HepG2 (cell line): ENCODE measurements around the gene DOK4. TPM values are rescaled to one million over a fixed set of nuclear protein-coding genes. Genes with fewer than 3 reads are reported as not detected.

ENCODE experiments used
- BHLHE40 ChIP-seq: IDR thresholded peaks from 2 replicates; pipeline ENCODE4 v1.6.1; 2011; ENCODE audit warnings: low read length, improper control_type of control experiment
- CEBPZ ChIP-seq: IDR thresholded peaks from 2 replicates; pipeline ENCODE4 v1.6.1; 2012; ENCODE audit warnings: low read length, improper control_type of control experiment
- CHCHD3 ChIP-seq: sonication (generic); formaldehyde crosslinking; IDR thresholded peaks from 2 replicates; pipeline ENCODE4 v1.8.0; 2022; ENCODE audit warnings: mild to moderate bottlenecking, missing genetic modification reagents, moderate library complexity
- DNMT3B ChIP-seq: conservative IDR thresholded peaks from 2 replicates; pipeline ENCODE4 v1.6.1; 2016; ENCODE audit warnings: missing biosample characterization, control low read depth
- HMGXB3 ChIP-seq: sonication (generic); formaldehyde crosslinking; IDR thresholded peaks from 2 replicates; pipeline ENCODE4 v1.4.0; 2020; ENCODE audit warnings: missing genetic modification reagents, borderline replicate concordance
- ONECUT2 ChIP-seq: sonication (generic); formaldehyde crosslinking; IDR thresholded peaks from 2 replicates; pipeline ENCODE4 v1.4.0; 2020; ENCODE audit warnings: missing genetic modification reagents
- PHF20 ChIP-seq: sonication (generic); formaldehyde crosslinking; IDR thresholded peaks from 2 replicates; pipeline ENCODE4 v1.5.0; 2020; ENCODE audit warnings: mild to moderate bottlenecking, missing genetic modification reagents
- SOX5 ChIP-seq: IDR thresholded peaks from 2 replicates; pipeline ENCODE4 v1.6.1; 2016; ENCODE audit warnings: borderline replicate concordance
- THAP11 ChIP-seq: IDR thresholded peaks from 2 replicates; pipeline ENCODE4 v1.6.1; 2016; ENCODE audit warnings: missing biosample characterization, missing genetic modification reagents
- TOPORS ChIP-seq: sonication (generic); formaldehyde crosslinking; IDR thresholded peaks from 2 replicates; pipeline ENCODE4 v1.8.0; 2023; ENCODE audit warnings: mild to moderate bottlenecking, missing genetic modification reagents
- ZBTB1 ChIP-seq: sonication (generic); formaldehyde crosslinking; IDR thresholded peaks from 2 replicates; pipeline ENCODE4 v1.4.0; 2020; ENCODE audit warnings: missing genetic modification reagents, borderline replicate concordance
- ZNF136 ChIP-seq: sonication (generic); formaldehyde crosslinking; IDR thresholded peaks from 2 replicates; pipeline ENCODE4 v1.8.1; 2022; ENCODE audit warnings: low read depth, mild to moderate bottlenecking, moderate library complexity, missing genetic modification reagents
- ZNF282 ChIP-seq: fragments of 450-650 bp; IDR thresholded peaks from 2 replicates; pipeline ENCODE4 v1.6.1; 2018; ENCODE audit not compliant: partially characterized antibody
- ZNF550 ChIP-seq: sonication (generic); formaldehyde crosslinking; IDR thresholded peaks from 2 replicates; pipeline ENCODE4 v1.4.0; 2020; ENCODE audit warnings: mild to moderate bottlenecking, missing genetic modification reagents, borderline replicate concordance
- ZNF557 ChIP-seq: sonication (generic); formaldehyde crosslinking; IDR thresholded peaks from 2 replicates; pipeline ENCODE4 v1.4.0; 2020; ENCODE audit warnings: missing genetic modification reagents
- ZNF704 ChIP-seq: sonication (generic); formaldehyde crosslinking; IDR thresholded peaks from 2 replicates; pipeline ENCODE4 v1.8.1; 2023; ENCODE audit warnings: mild to moderate bottlenecking, inconsistent platforms, moderate library complexity, missing genetic modification reagents, borderline replicate concordance
- ZNF83 ChIP-seq: sonication (generic); formaldehyde crosslinking; IDR thresholded peaks from 2 replicates; pipeline ENCODE4 v1.4.0; 2020; ENCODE audit warnings: missing genetic modification reagents, mild to moderate bottlenecking, borderline replicate concordance
- ZSCAN30 ChIP-seq: sonication (generic); formaldehyde crosslinking; IDR thresholded peaks from 2 replicates; pipeline ENCODE4 v1.5.0; 2020; ENCODE audit warnings: mild to moderate bottlenecking, missing genetic modification reagents
- polyA plus RNA-seq, 8 experiments: library from polyadenylated mRNA; depleted of rRNA in 3 of 8; stranded (reverse) in 7 of 8; unstranded in 1 of 8; fragments of >200 nt; fragmentation: Illumina TruSeq in 4 of 8; extraction: Trizol in 4 of 8; gene quantifications; 2 replicates each; pipeline versions ENCODE4 v1.2.1 to v1.2.3, GENCODE V29; 2011 to 2016; ENCODE audit warnings: low read depth in 4 of 8, missing spikeins in 1 of 8, mixed read lengths in 1 of 8; ENCODE audit not compliant: insufficient read depth in 1 of 8
- total RNA-seq, 5 experiments: library from RNA; depleted of rRNA; stranded (reverse); fragments of >200 nt; fragmentation: Illumina TruSeq; extraction: Trizol; gene quantifications; 2 replicates each; pipeline ENCODE4 v1.2.3, GENCODE V29; 2016; ENCODE audit warnings: low read depth in 1 of 5
- TF ChIP-seq, protein P1 (sequence below): sonication (generic); formaldehyde crosslinking; IDR thresholded peaks from 2 replicates; pipeline ENCODE4 v1.4.0; 2020; ENCODE audit warnings: low read depth, mild to moderate bottlenecking, missing genetic modification reagents

The DOK4 gene
- total and polyA plus RNA-seq, 2 of the 13 experiments (the other 11 are each of a cell fraction or from before 2014, with no cell fraction given) = 52.7 to 70.0 TPM

DNA sequence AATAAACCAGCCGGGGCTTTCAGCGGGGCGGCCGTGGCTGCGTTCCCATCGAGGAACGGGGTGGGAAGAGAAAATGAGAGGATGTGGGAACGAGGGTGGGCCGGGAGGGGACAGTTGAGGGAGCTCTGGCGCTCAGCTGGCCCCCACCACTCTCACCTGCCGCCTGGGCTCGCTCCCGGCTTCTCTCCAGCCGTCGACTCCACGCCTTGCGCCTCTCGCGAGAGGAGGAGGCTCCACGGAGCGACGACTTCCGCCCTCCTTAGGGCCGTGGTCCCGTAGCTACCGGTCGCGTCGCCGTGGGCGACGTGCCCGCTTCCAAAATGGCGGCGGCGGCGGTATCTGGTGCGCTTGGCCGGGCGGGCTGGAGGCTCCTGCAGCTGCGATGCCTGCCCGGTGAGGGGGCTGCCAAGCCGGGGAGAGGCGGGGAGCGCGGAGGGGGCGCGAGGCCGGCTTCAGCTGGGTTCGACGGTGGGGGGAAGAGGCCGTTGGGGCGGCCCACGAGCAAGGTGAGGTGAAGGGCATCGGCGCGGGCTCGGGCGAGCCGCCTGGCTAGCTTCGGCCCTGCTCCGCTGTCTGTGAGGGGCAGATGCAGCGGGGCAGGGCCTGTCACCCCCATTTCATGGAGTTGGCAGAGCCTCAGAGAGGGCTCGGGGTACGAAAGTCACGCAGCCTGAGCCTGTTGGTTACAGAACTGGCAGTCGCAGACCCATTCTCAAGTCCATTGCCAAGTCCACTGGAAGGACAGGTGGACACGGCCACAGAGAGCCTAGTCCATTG, 38.9 kb downstream of the DOK4 start, which contains the start of the genes CIAPIN1 and COQ9 (continued):
- TF ChIP-seq ZNF704 (CRISPR knock-in tag) (peak; percentile 92; the same call in 1 of the 2 replicates), PHF20 (CRISPR knock-in tag) (peak; percentile 93), ZNF557 (0 out of 2 replicates have a peak, but pooled peaks have one; percentile 38), ZSCAN30 (CRISPR knock-in tag) (peak; percentile 99), ONECUT2 (CRISPR knock-in tag) (peak; percentile 20; the same call in 1 of the 2 replicates), TOPORS (CRISPR knock-in tag) (peak; percentile 92; the same call in 1 of the 2 replicates), CEBPZ (no peak), BHLHE40 (no peak), ZNF83 (CRISPR knock-in tag) (peak; percentile 62; the same call in 1 of the 2 replicates), CHCHD3 (CRISPR knock-in tag) (peak; percentile 89; the same call in 1 of the 2 replicates), HMGXB3 (peak; percentile 93), ZBTB1 (CRISPR knock-in tag) (no peak), ZNF282 (no peak), DNMT3B (CRISPR knock-in tag) (0 out of 2 replicates have a peak, but pooled peaks have one; percentile 10), THAP11 (peak; percentile 93), SOX5 (peak; percentile 57; the same call in 1 of the 2 replicates), ZNF550 (CRISPR knock-in tag) (no peak), ZNF136 (CRISPR knock-in tag) (0 out of 2 replicates have a peak, but pooled peaks have one; percentile 94)
- TF ChIP-seq, protein P1, sequence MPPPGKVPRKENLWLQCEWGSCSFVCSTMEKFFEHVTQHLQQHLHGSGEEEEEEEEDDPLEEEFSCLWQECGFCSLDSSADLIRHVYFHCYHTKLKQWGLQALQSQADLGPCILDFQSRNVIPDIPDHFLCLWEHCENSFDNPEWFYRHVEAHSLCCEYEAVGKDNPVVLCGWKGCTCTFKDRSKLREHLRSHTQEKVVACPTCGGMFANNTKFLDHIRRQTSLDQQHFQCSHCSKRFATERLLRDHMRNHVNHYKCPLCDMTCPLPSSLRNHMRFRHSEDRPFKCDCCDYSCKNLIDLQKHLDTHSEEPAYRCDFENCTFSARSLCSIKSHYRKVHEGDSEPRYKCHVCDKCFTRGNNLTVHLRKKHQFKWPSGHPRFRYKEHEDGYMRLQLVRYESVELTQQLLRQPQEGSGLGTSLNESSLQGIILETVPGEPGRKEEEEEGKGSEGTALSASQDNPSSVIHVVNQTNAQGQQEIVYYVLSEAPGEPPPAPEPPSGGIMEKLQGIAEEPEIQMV (CRISPR knock-in tag) = no peak; the same call in 1 of the 2 replicates
